GM18499 (cell line): ENCODE measurements around the gene RAD51B.

Experiments
- ATAC-seq: cut with Tn5 transposase; IDR thresholded peaks from one replicate; pipeline ENCODE4 v1.9.1; 2021; ENCODE audit warnings: moderate number of reproducible peaks; ENCODE audit not compliant: insufficient read depth, unreplicated experiment

RAD51B gene

GRCh38 chr14:68621400-68622365, 802.1 kb downstream of the RAD51B start:
- no peak for ATAC-seq

GRCh38 chr14:68622856-68623255, 803.3 kb downstream of the RAD51B start:
- ATAC-seq = no peak

GRCh38 chr14:68623307-68623706, 803.7 kb downstream of the RAD51B start:
- no peak for ATAC-seq

GRCh38 chr14:68623826-68624225, 804.2 kb downstream of the RAD51B start:
- ATAC-seq = no peak

- no peak for ATAC-seq
Measured at GRCh38 chr14:68624541-68625220, 805.1 kb downstream of the RAD51B start.

- no peak for ATAC-seq
Measured at GRCh38 chr14:68625366-68626090, 805.9 kb downstream of the RAD51B start.

- ATAC-seq = no peak
Measured at GRCh38 chr14:68626386-68626785, 806.8 kb downstream of the RAD51B start.

GRCh38 chr14:68627050-68627867, 807.7 kb downstream of the RAD51B start:
- ATAC-seq = no peak

GRCh38 chr14:68627868-68628604, 808.5 kb downstream of the RAD51B start:
- ATAC-seq = no peak

GRCh38 chr14:68628605-68629310, 809.2 kb downstream of the RAD51B start:
- ATAC-seq = no peak

GRCh38 chr14:68630081-68630571, 810.5 kb downstream of the RAD51B start:
- no peak for ATAC-seq

- no peak for ATAC-seq
Measured at GRCh38 chr14:68630611-68631393, 811.2 kb downstream of the RAD51B start.

GRCh38 chr14:68631394-68632053, 811.9 kb downstream of the RAD51B start:
- no peak for ATAC-seq

- no peak for ATAC-seq
Measured at GRCh38 chr14:68632054-68632895, 812.7 kb downstream of the RAD51B start.

GRCh38 chr14:68633131-68633991, 813.8 kb downstream of the RAD51B start:
- no peak for ATAC-seq
